Upper lobe of left lung (tissue), 6 donors: ENCODE results near the gene UTP14A. TPM values are rescaled to one million over a fixed set of nuclear protein-coding genes. Genes with fewer than 3 reads are reported as not detected.
"Not testable (repeated sequence)": the region's sequence is repeated elsewhere in the genome, so short reads cannot be mapped to it uniquely, and the experiment has no call there.

Experiments
- ATAC-seq, 2 donors: fragments of 200-7000 bp; cut with Tn5 transposase; one replicate each; pipeline ENCODE4 v1.9.1; 2022; ENCODE audit warnings: mild to moderate bottlenecking in 2 of 2, moderate library complexity in 2 of 2; ENCODE audit not compliant: low FRiP score in 2 of 2
- DNase-seq, 2 donors: peaks; one replicate each; pipeline ENCODE4 v3.0.0-alpha.2; 2019 to 2020
- H3K27ac ChIP-seq, 4 donors: fragments of 200-600 bp; sonication (generic); one replicate each; pipeline ENCODE4 v1.5.1; 2016 to 2019
- H3K27me3 ChIP-seq, 4 donors: fragments of 200-600 bp; sonication (generic); one replicate each; pipeline ENCODE4 v1.5.1; 2017 to 2019
- H3K36me3 ChIP-seq, 4 donors: fragments of 200-600 bp; sonication (generic); one replicate each; pipeline ENCODE4 v1.5.1; 2016 to 2019
- H3K4me1 ChIP-seq, 4 donors: fragments of 200-600 bp; sonication (generic); one replicate each; pipeline ENCODE4 v1.5.1; 2018 to 2019
- H3K4me3 ChIP-seq, 4 donors: fragments of 200-600 bp; sonication (generic); one replicate each; pipeline ENCODE4 v1.5.1; 2017 to 2019; ENCODE audit warnings: mild to moderate bottlenecking in 2 of 4, moderate library complexity in 1 of 4
- H3K9me3 ChIP-seq, 4 donors: fragments of 200-600 bp; sonication (generic); one replicate each; pipeline ENCODE4 v1.5.1; 2018 to 2019
- EP300 ChIP-seq, 4 donors: sonication (generic); formaldehyde crosslinking; IDR thresholded peaks; one replicate each; pipeline ENCODE4 v1.5.1; 2017; ENCODE audit warnings: antibody characterized with exemption in 4 of 4, control low read depth in 2 of 4
- POLR2A ChIP-seq, 4 donors: fragments of 450-650 bp; IDR thresholded peaks; one replicate each; pipeline ENCODE4 v1.5.1; 2016 to 2017; ENCODE audit warnings: antibody characterized with exemption in 4 of 4, mild to moderate bottlenecking in 2 of 4
- POLR2AphosphoS5 ChIP-seq, 2 donors: sonication (generic); formaldehyde crosslinking; IDR thresholded peaks; one replicate each; pipeline ENCODE4 v1.5.1; 2017; ENCODE audit warnings: antibody characterized with exemption in 2 of 2
- WGBS, 2 donors: methylation state at CpG; one replicate each; pipeline ENCODE4 v1.1.5; 2017 to 2018; 5-methylcytosine and 5-hydroxymethylcytosine counted together
- total RNA-seq, 6 donors: library from RNA; depleted of rRNA in 4 of 6; stranded (reverse); fragments of >200 nt in 4 of 6; gene quantifications; one replicate each; pipeline versions ENCODE4 v1.1.0 to v1.2.1, GENCODE V29; 2016 to 2021
- TF ChIP-seq, protein P1 (sequence below), 6 experiments: fragments of 450-650 bp in 4 of 6; fragments of 200-600 bp in 2 of 6; sonication (generic) in 2 of 6; IDR thresholded peaks; one replicate each; pipeline ENCODE4 v1.5.1; 2016 to 2019; ENCODE audit warnings: antibody characterized with exemption in 6 of 6
- donor health status: DM: no; HTN: no; CAD: no; lungs with moderate emphysema.
- donor health status: DM: no; HTN: yes; CAD: no; lungs with severe emphysema.

The UTP14A gene, protein sequence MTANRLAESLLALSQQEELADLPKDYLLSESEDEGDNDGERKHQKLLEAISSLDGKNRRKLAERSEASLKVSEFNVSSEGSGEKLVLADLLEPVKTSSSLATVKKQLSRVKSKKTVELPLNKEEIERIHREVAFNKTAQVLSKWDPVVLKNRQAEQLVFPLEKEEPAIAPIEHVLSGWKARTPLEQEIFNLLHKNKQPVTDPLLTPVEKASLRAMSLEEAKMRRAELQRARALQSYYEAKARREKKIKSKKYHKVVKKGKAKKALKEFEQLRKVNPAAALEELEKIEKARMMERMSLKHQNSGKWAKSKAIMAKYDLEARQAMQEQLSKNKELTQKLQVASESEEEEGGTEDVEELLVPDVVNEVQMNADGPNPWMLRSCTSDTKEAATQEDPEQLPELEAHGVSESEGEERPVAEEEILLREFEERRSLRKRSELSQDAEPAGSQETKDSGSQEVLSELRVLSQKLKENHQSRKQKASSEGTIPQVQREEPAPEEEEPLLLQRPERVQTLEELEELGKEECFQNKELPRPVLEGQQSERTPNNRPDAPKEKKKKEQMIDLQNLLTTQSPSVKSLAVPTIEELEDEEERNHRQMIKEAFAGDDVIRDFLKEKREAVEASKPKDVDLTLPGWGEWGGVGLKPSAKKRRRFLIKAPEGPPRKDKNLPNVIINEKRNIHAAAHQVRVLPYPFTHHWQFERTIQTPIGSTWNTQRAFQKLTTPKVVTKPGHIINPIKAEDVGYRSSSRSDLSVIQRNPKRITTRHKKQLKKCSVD
- total RNA-seq, result 10 to 100 TPM in 5 of 6 donors, 1 to 10 TPM in 1; 9.5 to 17.7 (median 15.5) TPM

DNA sequence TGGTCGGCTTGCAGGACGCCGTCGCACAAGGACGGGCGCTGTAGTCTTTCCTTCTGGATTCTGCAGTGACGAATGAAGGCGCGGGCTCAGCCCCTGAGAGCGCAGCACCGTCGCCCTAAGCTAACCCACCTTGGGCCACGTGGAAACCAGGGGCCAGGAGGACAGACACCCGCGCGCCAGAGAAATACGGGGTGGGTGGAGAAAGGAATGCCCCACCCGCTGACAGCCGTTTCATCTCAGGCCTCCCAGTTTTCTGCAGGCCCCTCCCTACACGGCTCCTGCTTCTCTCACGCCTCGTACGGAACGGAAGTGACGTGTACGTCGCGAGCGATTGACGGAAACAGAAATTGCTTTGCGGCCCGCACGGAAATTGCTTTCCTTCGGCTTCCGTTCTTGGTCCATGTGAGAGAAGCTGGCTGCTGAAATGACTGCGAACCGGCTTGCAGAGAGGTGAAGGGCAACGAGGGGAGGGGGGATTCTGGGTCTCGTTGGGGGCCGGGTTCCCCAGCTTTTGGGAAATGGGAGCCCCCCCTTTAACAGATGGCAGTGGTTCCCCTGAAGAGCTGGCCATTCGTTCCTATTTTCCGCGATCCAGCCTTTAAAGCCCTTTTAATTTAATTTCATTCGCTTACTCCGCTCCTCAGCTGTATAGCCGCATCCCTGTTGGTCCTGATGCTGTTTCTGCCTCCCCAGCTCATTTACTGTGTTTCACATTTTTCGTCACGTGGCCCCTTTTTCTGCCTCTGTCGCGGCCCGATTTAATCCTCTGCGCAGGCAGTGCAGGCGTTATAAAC lies at the start of gene UTP14A:
Gene UTP14A, plus strand, starts transcription at position 378 of the 794 bp plus-strand sequence. Its CDS starts 47 bp downstream, at position 425.
- DNase-seq (peak; percentile 79 to 86), ATAC-seq (peak; percentile 93 to 100)
- Histone ChIP-seq H3K27ac (peak within 1 kb of the TSS; percentile 62 to 85 (median 72)), H3K4me1 (peaks cover 0 to 6% (median 4%) of the 10 kb centered on the region in 4 donors), H3K27me3 (no peaks in the 10 kb centered on the region), H3K4me3 (peak within 1 kb of the TSS; percentile 47 to 84 (median 60)), H3K36me3 (peaks cover 0 to 23% (median 4%) of the 10 kb centered on the region in 4 donors), H3K9me3 (no peaks in the 10 kb centered on the region)
- TF ChIP-seq EP300 (IDR thresholded peaks at IDR 0.05) (peak in 1 of 4 donors; percentile 30), POLR2A (IDR thresholded peaks at IDR 0.05) (peak in 1 of 4 donors; percentile 66), POLR2AphosphoS5 (IDR thresholded peaks at IDR 0.05) (peak; percentile 76 to 77)
- TF ChIP-seq, protein P1, sequence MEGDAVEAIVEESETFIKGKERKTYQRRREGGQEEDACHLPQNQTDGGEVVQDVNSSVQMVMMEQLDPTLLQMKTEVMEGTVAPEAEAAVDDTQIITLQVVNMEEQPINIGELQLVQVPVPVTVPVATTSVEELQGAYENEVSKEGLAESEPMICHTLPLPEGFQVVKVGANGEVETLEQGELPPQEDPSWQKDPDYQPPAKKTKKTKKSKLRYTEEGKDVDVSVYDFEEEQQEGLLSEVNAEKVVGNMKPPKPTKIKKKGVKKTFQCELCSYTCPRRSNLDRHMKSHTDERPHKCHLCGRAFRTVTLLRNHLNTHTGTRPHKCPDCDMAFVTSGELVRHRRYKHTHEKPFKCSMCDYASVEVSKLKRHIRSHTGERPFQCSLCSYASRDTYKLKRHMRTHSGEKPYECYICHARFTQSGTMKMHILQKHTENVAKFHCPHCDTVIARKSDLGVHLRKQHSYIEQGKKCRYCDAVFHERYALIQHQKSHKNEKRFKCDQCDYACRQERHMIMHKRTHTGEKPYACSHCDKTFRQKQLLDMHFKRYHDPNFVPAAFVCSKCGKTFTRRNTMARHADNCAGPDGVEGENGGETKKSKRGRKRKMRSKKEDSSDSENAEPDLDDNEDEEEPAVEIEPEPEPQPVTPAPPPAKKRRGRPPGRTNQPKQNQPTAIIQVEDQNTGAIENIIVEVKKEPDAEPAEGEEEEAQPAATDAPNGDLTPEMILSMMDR (IDR thresholded peaks at IDR 0.05), result no peak
- WGBS, 2 donors, result 0 to 34% methylated on average over 16 to 53 of the region's 53 CpGs

DNA sequence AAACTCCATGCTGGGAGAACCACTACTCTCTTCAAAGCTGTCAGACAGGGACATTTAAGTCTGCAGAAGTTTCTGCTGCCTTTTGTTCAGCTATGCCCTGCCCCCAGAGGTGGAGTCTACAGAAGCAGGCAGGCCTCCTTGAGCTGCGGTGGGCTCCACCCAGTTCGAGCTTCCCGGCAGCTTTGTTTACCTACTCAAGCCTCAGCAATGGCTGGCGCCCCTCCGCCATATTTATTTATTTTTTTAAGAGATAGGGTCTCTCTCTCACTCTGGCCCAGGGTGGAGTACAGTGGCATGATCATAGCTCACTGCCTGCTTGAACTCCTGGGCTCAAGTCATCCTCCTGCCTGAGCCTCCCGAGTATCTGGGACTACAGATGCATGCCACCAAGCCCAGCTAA lies 46.8 kb upstream of the UTP14A start:
- not testable (repeated sequence) for ATAC-seq, H3K4me3 ChIP-seq, H3K27ac ChIP-seq, H3K9me3 ChIP-seq, H3K27me3 ChIP-seq, H3K4me1 ChIP-seq, DNase-seq, H3K36me3 ChIP-seq
- 33 to 56% methylated on average over 5 of the region's 6 CpGs for WGBS, 2 donors

DNA sequence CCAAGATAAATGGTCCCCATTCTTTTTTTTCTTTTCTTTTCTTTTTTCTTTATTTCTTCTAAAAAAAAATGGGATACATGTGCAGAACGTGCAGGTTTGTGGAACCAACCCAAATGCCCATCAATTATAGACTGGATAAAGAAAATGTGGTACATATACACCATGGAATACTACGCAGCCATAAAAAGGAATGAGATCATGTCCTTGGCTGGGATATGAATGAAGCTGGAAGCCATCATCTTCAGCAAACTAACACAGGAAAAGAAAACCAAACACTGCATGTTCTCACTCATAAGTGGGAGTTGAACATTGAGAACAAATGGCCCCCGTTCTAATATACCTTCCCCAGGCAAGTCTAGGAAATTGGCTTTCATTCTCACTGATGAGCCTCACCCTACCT lies 39.6 kb upstream of the UTP14A start:
- H3K4me1 ChIP-seq, ATAC-seq, DNase-seq, H3K27ac ChIP-seq, H3K9me3 ChIP-seq, H3K36me3 ChIP-seq, H3K4me3 ChIP-seq, H3K27me3 ChIP-seq: not testable (repeated sequence)
- WGBS, 2 donors, result 55 to 66% methylated on average over 3 of the region's 3 CpGs

DNA sequence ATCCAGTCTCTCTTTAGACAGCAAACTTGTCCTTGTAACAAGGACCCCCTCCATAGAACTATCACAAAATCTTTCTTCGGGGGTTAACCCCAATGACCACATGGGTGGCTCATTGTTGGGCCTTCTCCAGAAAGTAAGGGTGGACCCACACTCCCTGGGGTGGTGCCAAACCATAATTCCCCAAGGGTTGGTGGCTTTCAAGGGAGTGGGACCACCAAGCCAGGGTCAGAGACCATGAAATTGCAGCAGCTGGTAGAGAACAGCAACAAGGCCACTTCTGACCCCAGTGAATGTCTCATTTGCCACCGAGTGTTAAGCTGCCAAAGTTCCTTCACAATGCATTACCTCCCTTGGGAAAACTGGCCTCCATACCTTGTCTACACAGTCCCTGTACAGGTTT lies 33.4 kb upstream of the UTP14A start:
- TF ChIP-seq POLR2AphosphoS5 (IDR thresholded peaks at IDR 0.05) (no peak), POLR2A (IDR thresholded peaks at IDR 0.05) (no peak), EP300 (IDR thresholded peaks at IDR 0.05) (no peak)
- TF ChIP-seq, protein P1 (IDR thresholded peaks at IDR 0.05), result no peak
- no peaks in the 10 kb centered on the region for H3K4me1 ChIP-seq
- ATAC-seq (no peak), DNase-seq (no peak)
- H3K36me3 ChIP-seq, result no peaks in the 10 kb centered on the region
- H3K27ac ChIP-seq, result no peak overlapping the region
- H3K9me3 ChIP-seq, result no peaks in the 10 kb centered on the region
- H3K27me3 ChIP-seq, result no peaks in the 10 kb centered on the region
- no peak overlapping the region for H3K4me3 ChIP-seq
- 60 to 78% methylated on average over 1 to 2 of the region's 2 CpGs for WGBS, 2 donors

DNA sequence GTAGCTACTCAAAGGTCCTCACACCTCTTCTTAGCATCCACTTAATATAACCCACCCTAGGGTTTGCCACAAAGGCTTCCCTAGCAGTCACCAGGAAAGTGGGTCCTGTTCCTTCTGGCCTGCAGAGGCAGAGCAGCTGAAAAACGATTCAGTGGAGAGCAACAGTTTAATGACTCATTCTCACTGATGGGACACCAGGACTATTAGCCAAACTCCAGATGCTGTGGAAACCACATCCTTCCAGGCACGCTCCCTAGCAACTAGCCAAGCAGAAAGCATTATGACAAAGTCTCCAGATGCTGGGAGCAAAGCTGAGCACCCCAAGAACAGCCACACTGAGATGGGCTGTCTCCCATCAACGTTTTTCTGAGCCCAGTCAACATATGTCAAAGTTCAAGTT lies 30.3 kb upstream of the UTP14A start:
- H3K27ac ChIP-seq, result no peak overlapping the region
- H3K27me3 ChIP-seq, result no peaks in the 10 kb centered on the region
- H3K9me3 ChIP-seq, result no peaks in the 10 kb centered on the region
- H3K4me3 ChIP-seq, result no peak overlapping the region
- no peak for DNase-seq
- 48 to 50% methylated on average over 1 to 3 of the region's 3 CpGs for WGBS, 2 donors
- TF ChIP-seq, protein P1 (IDR thresholded peaks at IDR 0.05), result no peak
- TF ChIP-seq POLR2A (IDR thresholded peaks at IDR 0.05), result no peak
- no peak for TF ChIP-seq EP300 (IDR thresholded peaks at IDR 0.05)
- TF ChIP-seq POLR2AphosphoS5 (IDR thresholded peaks at IDR 0.05), result no peak
- no peaks in the 10 kb centered on the region for H3K36me3 ChIP-seq
- no peaks in the 10 kb centered on the region for H3K4me1 ChIP-seq
- ATAC-seq, result no peak
